Fibroblast of skin of abdomen (primary cell): ENCODE results near the gene AFDN.
"Not testable (repeated sequence)": the region's sequence is repeated elsewhere in the genome, so short reads cannot be mapped to it uniquely, and the experiment has no call there.

Experiments
- DNase-seq: peaks from one replicate; pipeline ENCODE4 v3.0.0-alpha.2; 2013

Gene AFDN

DNA sequence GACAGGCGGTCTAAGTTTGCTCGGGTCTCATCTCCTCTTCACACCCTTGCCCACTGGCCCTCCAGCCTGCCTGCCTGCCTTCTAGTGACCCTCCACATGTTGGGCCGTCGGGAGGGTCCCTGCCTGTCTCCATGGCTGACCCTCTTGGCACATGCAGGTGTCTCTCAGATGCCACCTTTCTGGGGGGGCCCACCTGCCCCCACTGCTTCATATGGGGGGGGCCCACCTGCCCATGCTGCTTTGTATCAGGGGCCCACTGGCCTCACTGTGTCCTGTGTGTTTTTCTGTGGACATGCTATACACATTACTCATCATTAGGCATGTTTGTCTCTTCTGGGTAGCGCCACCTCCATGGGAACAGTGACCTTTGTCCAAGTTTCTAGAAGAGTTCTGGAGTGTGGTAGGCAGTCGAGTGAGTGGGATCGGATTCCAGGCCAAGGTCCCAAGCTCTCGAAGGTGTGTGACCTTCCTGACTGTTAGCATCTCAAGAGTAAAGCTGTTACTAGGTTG lies 130.3 kb downstream of the AFDN start:
- no peak for DNase-seq

DNA sequence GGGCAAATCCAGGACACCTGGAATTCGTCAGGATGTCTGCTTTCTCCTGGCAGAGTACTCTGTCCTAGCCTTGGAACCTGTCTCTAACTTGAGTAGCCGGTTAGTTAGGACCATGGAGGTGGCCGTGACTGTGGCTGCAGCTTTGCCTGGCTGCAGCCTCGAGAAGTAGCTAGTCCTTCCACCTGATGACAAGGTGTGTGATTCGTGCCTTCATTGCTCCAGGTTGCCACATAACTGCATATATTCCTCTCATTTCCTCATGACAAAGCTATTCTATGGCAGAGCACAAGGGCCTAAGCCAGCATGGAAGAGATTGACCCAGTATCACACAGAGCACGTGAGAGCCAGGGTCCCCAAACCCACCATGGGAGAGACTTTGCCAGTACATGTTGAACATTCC lies 130.9 kb downstream of the AFDN start:
- no peak for DNase-seq

DNA sequence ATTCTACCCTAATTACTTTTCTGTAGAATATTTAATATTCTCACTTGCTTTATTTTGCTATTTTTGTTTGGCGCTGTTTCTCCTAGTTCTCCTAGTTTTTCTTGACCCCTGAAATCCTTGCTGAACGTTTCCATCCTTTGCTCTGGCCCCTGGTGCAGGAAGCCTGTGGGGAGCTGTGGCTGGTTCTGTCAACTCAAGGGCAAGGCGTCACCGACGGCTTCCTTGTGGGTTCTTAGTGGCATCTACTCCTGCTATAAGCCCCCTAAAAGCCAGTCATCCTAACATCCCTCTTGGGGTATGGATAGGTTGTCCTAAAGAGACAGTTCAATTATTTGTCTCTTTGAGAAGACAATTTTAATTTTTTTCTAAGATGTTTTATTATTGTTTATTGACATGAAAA lies 133.9 kb downstream of the AFDN start:
- DNase-seq = no peak

DNA sequence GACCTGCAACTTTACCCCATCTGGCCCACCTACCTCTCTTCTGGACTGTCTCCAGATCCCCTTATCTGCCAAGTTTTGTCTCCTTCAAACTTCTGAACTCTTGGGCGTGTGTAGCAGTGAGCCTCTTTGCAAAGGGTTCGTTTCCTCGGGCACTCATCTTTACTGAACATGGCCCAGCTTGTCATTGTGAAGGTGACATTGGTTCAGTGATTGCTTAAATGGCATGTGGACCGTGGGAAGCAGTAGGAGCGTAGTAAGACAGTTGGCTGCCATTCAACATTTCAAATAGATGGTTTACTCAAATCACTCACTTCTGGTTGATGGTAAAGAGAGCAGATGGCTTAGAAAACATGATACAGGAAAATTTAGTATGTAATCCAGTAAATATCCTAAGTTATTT lies 136.0 kb downstream of the AFDN start:
- DNase-seq = no peak

DNA sequence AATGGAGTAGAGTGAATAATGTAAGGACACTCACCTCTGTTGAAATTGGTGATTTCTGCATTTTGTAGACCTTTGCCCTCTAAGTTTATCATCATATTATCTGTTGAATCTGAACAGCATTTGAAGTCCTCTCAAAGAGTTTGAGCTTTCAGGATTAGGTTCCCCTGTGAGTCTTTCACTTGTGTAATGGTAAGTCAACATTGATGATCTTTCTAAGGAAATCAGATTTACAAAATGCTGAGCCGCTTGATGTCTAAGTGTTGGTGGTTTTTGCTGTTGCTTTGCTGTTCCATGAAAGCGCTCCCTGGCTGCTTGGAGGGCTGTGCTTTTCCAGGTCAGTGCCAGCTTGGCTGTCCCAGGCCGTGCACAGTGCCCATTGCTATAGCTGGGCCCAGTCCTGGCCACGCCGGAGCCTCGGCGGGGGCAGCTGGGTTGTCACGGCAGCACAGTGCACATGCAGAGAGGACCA lies 136.9 kb downstream of the AFDN start:
- DNase-seq = no peak

DNA sequence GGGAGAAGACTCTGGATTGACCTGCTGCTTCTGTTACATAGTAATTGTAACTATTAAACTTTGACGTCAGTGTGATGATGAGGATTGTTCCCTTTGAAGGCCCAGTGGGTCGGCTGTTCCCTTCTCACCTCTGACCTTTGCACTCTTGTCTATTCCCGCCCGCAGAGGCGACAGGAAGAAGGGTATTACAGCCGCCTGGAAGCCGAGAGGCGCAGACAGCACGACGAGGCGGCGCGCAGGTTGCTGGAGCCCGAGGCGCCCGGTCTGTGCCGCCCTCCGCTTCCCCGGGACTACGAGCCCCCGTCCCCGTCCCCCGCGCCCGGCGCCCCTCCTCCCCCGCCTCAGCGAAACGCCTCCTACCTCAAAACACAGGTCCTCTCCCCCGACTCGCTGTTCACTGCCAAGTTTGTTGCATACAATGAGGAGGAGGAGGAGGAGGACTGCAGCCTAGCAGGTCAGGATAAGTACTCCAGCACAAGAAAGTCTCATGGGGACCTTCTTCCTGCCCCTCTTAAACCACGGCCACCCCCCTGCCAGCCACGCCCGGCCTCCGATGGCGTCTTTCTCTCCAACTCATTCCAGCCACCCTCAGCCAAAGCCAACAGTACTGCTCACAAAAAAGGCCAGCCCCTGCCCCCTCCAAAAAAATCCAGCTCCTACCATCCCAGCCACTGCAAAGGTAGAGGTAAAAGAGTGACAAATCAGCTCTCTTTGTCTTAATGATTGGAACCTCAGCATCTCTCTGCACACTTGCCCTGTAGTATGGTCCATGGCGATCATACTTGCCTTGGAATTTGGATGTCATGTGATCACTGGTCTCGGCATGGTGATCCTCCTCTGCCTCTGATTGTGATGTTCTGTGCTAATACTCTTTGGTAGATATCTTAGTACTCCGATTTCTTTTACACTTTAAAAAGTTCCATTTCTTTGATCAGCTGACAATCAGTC lies 139.2 kb downstream of the AFDN start:
- no peak for DNase-seq

DNA sequence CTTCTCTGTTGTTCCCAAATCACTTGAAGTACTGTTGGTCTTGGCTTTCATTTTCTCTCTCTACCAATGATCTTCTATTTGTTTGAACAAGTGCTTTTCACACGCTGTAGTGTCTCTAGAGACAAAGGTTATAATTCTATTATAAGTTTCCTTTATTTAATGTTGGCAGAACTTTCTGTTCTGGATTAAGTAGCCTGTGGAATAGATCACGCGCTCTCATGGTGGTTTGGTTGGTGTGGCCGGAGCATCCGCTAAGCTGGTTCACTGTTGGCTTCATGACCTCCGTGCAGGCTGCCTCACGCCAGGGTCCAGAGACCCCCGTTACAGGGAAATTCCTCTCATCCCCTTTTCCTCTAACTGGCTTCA lies 139.8 kb downstream of the AFDN start:
- DNase-seq = no peak

DNA sequence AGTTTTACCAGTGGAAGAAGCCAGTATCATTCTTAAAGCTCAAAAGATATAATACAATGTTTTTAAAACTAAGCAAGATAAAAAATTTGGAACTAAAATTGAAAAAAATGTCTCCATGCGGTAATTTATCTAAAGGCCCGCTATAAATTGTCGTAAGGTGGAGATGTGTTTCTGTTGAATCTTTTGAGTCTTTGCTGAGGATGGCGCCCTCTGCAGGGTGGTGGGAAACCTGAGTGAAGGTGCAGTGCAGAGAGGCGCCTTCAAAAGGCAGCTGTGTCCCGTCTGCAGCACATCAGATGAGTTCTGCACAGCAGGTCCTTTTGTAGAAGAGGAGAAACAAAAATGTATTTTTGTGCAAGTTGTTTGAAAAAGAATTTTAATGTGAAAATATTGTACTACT lies 141.4 kb downstream of the AFDN start:
- DNase-seq = no peak

DNA sequence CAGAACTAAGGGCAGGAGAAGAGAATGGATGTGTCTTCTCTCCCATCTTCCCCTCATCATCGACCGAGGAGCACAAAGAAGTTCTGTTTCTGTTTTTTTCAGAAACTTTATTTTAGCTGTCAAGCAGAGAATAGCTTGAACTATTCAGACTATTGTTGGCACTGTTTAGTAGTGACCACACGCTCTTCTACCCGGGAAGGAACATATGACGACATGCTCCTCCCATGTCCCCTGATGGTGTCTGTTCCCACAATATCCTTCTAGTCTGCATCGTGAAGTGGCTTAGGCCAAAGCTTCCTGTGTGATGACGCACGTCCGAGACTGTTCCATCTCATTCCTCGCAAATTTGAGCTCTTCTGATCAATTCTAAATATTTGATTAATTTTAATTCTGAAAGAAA lies 143.5 kb downstream of the AFDN start:
- no peak for DNase-seq

DNA sequence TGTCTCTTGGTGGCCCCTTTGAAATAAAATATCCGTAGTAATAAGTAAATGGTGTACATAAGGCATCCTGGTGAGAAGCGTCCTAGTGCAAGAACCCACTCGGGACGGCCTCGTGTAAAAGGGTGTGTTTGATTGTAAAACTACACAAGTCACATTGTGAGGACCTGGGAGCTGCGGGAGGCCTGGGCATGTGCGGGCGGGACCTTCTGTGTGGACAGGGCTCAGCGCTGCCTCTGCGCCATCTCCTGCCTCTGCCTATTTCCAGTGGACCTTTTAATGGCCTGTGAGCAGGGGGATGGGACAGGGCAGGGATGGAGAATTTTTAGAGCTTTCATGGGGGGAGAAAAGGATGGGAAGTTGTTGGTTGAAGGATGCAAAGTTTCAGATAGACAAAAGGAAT lies 145.5 kb downstream of the AFDN start:
- no peak for DNase-seq

DNA sequence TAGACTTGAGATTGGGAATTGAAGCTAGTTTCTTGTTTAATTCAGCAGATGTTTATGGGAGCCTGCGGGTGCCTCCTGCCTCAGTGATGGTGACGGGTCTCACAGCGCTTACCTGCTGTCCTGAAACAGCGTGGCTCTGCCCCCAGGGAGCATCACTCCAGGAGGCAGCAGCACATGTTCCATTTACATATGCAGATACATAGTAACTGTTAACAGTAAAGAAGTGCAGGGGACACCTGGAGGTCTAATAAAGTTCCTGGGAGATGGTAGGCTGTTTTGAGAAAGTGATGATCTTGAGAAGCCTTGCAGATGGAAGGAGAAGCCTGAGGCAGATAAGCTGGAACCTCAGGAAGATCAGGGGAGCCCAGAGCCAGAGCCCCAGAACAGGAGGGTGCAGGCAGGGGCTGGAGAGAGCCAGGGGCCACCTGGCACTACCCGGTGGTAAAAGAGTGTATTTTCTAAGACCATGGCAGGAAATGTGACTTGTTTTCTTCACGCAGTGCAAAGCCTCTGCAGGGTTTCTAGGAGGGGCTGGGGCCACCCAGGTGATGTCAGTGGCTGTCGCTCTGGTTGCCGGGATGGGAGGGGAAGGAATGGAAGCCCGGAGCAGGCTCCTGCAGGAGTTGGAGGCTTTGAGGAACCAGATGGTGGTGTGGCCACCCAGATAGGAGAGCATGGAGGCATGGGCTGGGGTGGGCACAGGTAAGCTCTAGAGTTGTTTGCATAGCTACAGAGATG lies 146.6 kb downstream of the AFDN start:
- no peak for DNase-seq

DNA sequence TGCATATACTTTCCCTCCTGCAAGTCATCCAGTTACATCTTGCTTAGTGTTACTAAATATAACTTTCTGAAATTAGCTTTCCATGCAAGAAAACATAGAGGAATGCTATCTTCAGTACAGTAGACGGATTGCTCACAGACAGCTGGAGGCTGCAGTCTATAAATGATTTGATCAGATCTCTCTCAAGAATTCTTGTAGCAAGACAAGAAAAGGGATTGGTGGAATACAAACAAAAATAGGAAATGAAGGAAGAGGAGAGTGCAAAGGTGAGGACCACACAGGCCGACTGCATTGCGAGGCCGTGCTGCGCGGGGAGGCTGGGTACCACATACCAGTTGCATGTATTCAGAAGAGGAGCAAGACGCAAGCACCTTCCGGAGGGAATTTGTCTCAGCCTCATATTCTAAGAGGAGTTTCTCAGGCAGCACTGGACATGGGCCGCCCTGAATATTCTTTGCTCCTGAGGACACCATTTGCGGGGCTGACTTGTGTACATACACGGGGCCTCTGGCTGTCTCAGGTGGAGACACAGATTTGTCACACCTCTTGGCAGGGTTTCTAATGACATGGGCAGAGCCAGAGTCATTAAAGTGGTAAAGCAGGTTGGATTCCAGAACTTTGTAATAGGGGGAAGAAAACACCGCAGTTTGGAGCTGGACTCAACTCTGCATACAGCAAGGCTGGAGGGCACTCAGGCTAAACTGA lies 148.1 kb downstream of the AFDN start:
- DNase-seq = peak; percentile 7

DNA sequence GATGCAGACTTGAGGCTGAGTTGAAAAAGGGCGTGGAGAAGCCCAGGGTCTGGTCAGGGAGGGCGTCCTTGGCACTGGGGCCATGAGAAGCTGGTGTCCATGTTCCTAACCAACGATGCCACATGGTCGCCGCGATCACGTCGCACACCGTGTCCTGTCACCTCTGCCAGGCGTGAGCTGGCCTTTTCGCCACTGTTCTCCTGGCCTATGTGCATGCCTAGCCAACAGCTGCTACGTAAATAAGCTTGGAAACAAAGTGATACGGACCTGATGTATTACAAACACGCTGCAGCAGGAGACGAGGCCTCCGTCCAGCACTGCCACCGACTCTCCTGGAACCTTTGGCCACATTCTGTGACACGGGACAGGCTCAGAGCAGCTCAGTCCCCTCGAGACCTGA lies 148.7 kb downstream of the AFDN start:
- DNase-seq = no peak

DNA sequence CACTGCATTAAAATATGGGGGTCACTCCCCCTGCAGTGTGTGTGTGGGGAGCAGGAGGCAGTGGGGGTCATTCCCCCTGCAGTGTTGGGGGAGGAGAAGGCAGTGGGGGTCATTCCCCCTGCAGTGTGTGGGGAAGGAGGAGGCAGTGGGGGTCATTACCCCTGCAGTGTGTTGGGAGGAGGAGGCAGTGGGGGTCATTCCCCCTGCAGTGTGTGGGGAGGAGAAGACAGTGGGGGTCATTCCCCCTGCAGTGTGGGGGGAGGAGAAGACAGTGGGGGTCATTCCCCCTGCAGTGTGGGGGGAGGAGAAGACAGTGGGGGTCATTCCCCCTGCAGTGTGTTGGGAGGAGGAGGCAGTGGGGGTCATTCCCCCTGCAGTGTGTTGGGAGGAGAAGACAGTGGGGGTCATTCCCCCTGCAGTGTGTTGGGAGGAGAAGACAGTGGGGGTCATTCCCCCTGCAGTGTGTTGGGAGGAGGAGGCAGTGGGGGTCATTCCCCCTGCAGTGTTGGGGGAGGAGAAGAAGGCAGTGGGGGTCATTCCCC lies 149.5 kb downstream of the AFDN start:
- DNase-seq = not testable (repeated sequence)

DNA sequence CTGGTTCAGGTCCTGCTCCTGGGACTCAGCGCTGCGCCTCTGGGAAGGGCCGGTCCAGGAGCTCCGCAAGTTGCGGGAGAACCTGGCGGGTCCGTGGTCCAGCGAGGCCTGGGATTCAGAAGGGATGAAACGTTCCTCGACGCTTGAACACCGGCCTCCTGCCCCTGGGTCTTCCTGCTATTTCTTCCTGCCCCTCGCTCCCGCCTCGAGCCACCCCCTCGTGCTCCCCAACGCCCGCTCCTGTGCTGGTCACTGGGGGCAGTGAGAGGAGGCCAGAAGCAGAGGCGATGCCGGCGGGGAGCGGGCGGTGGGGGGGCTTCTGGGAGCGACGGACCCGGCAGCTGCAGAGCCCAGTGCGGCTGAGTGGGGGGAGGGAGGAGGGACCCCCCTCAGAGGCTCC lies 150.0 kb downstream of the AFDN start:
- no peak for DNase-seq

DNA sequence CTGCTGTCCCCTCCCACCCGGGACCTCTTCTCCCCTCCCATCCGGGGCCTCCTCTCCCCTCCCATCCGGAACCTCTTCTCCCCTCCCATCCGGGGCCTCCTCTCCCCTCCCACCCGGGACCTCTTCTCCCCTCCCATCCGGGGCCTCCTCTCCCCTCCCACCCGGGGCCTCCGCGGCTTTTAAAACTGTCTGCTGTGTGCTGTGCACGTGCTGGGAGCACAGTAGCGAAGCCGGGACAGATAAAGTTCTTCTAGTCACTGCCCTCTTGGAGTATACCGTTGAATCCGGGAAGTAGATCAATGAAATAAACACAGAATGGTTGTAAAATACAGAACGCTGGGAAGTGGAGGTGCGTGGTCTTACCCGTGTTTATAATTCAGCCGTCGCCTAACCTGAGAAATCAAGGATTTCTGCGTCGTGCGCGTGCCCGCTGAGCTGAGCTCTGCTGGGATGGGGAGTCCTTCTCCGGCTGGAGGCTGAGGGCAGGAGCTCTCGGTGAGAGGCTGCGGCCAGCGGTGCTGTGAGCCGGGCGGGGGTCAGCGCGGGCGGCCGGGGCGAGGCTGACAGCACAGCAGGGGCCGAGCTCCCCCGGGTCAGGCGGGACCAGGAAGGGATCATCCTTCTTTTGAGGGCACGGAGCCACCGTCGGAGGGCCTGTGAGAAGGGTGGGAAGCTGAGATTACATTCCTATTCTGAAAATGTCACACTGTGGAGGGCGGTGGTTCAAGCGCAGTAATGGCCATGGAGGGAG lies 151.2 kb downstream of the AFDN start:
- DNase-seq = no peak

DNA sequence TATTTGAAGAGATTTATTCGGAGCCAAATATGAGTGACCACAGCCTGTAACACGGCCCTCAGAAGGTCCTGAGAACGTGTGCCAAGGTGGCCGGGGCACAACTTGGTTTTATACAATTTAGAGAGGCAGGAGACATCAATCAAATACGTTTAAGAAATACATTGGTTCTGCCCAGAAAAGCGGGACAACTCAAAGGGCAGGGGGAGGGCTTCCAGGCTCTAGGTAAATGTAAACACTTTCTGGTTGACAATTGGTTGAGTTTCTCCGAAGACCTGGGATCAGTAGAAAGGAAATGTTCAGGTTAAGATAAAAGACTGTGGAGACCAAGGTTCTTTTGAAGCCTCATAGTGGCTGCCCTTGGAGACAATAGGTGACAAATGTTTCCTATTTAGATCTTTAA lies 151.9 kb downstream of the AFDN start:
- DNase-seq = no peak

DNA sequence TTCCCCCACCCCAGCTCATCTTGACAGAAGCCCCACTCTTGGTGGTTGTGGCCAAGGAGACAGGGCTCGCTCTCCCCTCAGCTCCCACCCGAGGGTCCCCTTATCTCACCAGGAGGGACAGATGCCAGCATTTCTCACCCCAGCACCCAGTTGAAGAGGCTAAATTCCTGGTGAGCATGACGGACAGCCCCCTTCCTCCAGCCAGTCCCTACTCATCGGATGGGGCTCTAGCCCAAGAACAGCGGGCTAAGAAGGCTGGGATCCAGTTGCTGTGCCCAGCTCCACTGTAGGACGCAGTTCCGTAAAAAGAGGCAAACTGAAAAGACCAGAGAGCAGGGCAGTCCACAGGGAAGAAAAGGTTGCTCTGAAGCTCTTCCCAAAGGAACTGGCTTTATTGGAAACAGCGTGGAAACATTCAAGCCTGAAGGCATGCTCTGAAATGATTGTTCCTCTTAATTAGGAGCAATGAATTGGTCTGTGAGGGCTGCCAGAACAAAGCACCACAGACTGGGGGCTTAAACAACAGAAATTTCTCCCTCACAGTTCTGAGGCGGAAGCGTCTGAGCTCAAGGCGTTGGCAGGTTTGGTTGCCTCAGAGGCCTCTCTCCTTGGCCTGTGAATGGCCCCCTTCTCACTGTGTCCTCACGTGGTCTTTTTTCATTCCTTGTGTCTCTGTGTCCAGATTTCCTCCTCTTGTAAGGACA lies 152.9 kb downstream of the AFDN start:
- DNase-seq = no peak

DNA sequence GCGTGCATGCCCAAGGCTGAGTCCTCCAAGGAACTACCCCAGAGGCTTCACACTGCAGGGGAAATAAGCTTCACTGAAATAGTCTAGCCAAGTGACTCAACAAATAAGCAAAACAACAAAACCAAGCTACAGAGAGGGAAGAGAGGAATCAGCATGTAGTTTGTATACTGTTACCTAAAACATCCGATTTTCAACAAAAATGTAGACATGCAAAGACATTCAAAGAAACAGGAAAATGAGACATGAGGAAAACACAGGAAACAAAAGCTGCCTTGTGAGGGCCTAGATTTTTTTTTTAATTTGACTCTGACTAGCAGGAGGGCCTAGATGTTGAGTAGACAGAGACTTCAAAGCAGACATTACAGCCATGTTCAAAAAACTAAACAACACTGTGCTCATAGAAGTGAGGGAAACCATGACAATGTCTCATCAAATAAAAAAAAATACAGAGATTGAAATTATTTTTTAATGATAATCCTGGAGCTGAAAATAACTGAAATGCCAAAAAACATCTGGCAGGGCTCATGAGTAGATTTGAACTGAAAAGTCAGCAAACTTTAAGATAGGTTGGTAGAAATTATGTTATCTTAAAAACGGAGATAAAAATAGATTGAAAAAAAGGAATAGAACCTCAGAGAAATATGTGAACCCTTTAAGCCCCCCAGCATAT lies 154.3 kb downstream of the AFDN start:
- no peak for DNase-seq

DNA sequence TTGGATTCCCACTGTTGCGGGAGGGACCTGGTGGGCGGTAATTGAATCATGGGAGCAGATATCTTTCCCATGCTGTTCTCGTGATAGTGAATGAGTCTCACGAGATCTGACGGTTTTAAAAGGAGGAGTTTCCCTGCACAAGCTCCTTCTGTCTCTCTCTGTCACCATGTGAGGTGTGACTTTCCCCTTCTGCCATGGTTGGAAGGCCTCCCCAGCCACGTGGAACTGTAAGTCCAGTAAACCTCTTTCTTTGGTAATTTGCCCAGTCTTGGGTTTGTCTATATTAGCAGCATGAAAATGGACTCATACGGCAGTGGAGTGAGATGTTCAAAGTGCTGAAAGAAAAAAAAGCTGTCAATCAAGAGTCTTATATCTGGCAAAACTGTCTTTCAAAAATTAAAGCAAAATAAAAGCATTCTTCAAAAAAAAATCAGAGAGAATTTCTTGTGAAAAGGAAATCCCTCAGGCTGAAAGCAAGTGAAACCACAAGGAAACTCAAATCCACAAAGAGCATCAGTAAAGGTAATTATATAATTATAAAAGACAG lies 155.3 kb downstream of the AFDN start:
- DNase-seq = no peak
